Stomach smooth muscle (tissue), 2 donors: ENCODE measurements around the gene CEACAM3.
"Not testable (repeated sequence)": the region's sequence is repeated elsewhere in the genome, so short reads cannot be mapped to it uniquely, and the experiment has no call there.

Experiments
- H3K27ac ChIP-seq: one replicate; pipeline ENCODE4 v1.7.0; 2013; ENCODE audit warnings: mild to moderate bottlenecking, low read length, inconsistent platforms
- H3K27me3 ChIP-seq, 2 donors: one replicate each; pipeline ENCODE4 v1.7.0; 2013; ENCODE audit warnings: low read length in 2 of 2; ENCODE audit not compliant: insufficient read depth in 2 of 2, control insufficient read depth in 1 of 2
- H3K36me3 ChIP-seq, 2 donors: one replicate each; pipeline ENCODE4 v1.7.0; 2013; ENCODE audit warnings: low read length in 2 of 2; ENCODE audit not compliant: control insufficient read depth in 2 of 2, insufficient read depth in 2 of 2
- H3K4me1 ChIP-seq: one replicate; pipeline ENCODE4 v1.7.0; 2013; ENCODE audit warnings: low read length; ENCODE audit not compliant: control insufficient read depth, insufficient read depth
- H3K4me3 ChIP-seq, 2 donors: one replicate each; pipeline ENCODE4 v1.7.0; 2013; ENCODE audit warnings: low read length in 2 of 2
- H3K9ac ChIP-seq, 2 donors: one replicate each; pipeline ENCODE4 v1.7.0; 2013; ENCODE audit warnings: low read length in 2 of 2, mild to moderate bottlenecking in 1 of 2
- H3K9me3 ChIP-seq, 2 donors: one replicate each; pipeline ENCODE4 v1.7.0; 2013; ENCODE audit warnings: low read length in 2 of 2; ENCODE audit not compliant: control insufficient read depth in 2 of 2
- donor health status: healthy.
- donor health status: Pancreatic carcinoma.

The CEACAM3 gene

GRCh38 chr19:41769608-41770007 lies 26.8 kb upstream of the CEACAM3 start:
- Histone ChIP-seq H3K4me3 (no peak overlapping the region), H3K4me1 (no peaks in the 10 kb centered on the region), H3K27ac (no peak overlapping the region), H3K27me3 (peaks cover 0 to 5% of the 10 kb centered on the region in 2 donors), H3K9me3 (no peaks in the 10 kb centered on the region), H3K9ac (no peak overlapping the region), H3K36me3 (no peaks in the 10 kb centered on the region)

- Histone ChIP-seq H3K9ac (no peak overlapping the region), H3K9me3 (no peaks in the 10 kb centered on the region), H3K4me3 (no peak overlapping the region), H3K27ac (no peak overlapping the region), H3K36me3 (no peaks in the 10 kb centered on the region), H3K27me3 (peaks cover 0 to 5% of the 10 kb centered on the region in 2 donors), H3K4me1 (no peaks in the 10 kb centered on the region)
Observed at GRCh38 chr19:41771410-41771809, 25.0 kb upstream of the CEACAM3 start.

GRCh38 chr19:41774515-41774980 lies 21.8 kb upstream of the CEACAM3 start:
- Histone ChIP-seq H3K36me3 (no peaks in the 10 kb centered on the region), H3K27me3 (peaks cover 0 to 5% of the 10 kb centered on the region in 2 donors), H3K4me1 (no peaks in the 10 kb centered on the region), H3K9me3 (no peaks in the 10 kb centered on the region), H3K4me3 (no peak overlapping the region), H3K27ac (no peak overlapping the region), H3K9ac (no peak overlapping the region)

- no peaks in the 10 kb centered on the region for H3K9me3 ChIP-seq
- H3K4me3 ChIP-seq: no peak overlapping the region
- peaks cover 0 to 7% of the 10 kb centered on the region in 2 donors for H3K27me3 ChIP-seq
- no peak overlapping the region for H3K27ac ChIP-seq
- H3K4me1 ChIP-seq: no peaks in the 10 kb centered on the region
- H3K9ac ChIP-seq: no peak overlapping the region
- H3K36me3 ChIP-seq: no peaks in the 10 kb centered on the region
Observed at GRCh38 chr19:41776700-41777099, 19.7 kb upstream of the CEACAM3 start.

- H3K4me3 ChIP-seq: no peak overlapping the region
- H3K36me3 ChIP-seq: no peaks in the 10 kb centered on the region
- no peaks in the 10 kb centered on the region for H3K9me3 ChIP-seq
- H3K27ac ChIP-seq: no peak overlapping the region
- H3K27me3 ChIP-seq: peaks cover 24 to 34% of the 10 kb centered on the region in 2 donors
- no peak overlapping the region for H3K9ac ChIP-seq
- no peaks in the 10 kb centered on the region for H3K4me1 ChIP-seq
Observed at GRCh38 chr19:41783612-41784011, 12.8 kb upstream of the CEACAM3 start.

GRCh38 chr19:41784312-41784711 lies 12.1 kb upstream of the CEACAM3 start:
- H3K4me3 ChIP-seq: no peak overlapping the region
- H3K9me3 ChIP-seq: no peaks in the 10 kb centered on the region
- no peaks in the 10 kb centered on the region for H3K4me1 ChIP-seq
- H3K27ac ChIP-seq: no peak overlapping the region
- H3K9ac ChIP-seq: no peak overlapping the region
- H3K36me3 ChIP-seq: no peaks in the 10 kb centered on the region
- H3K27me3 ChIP-seq: peaks cover 24 to 36% of the 10 kb centered on the region in 2 donors

GRCh38 chr19:41784743-41785142 lies 11.6 kb upstream of the CEACAM3 start:
- Histone ChIP-seq H3K4me3 (no peak overlapping the region), H3K36me3 (no peaks in the 10 kb centered on the region), H3K9ac (no peak overlapping the region), H3K9me3 (no peaks in the 10 kb centered on the region), H3K27ac (no peak overlapping the region), H3K4me1 (no peaks in the 10 kb centered on the region), H3K27me3 (peaks cover 24 to 36% of the 10 kb centered on the region in 2 donors)

- H3K27me3 ChIP-seq: peaks cover 24 to 34% of the 10 kb centered on the region in 2 donors
- H3K4me1 ChIP-seq: no peaks in the 10 kb centered on the region
- no peaks in the 10 kb centered on the region for H3K9me3 ChIP-seq
- no peak overlapping the region for H3K27ac ChIP-seq
- H3K9ac ChIP-seq: no peak overlapping the region
- H3K4me3 ChIP-seq: no peak overlapping the region
- H3K36me3 ChIP-seq: no peaks in the 10 kb centered on the region
Observed at GRCh38 chr19:41785653-41786052, 10.7 kb upstream of the CEACAM3 start.

GRCh38 chr19:41787055-41787454 lies 9.3 kb upstream of the CEACAM3 start:
- H3K9me3 ChIP-seq: no peaks in the 10 kb centered on the region
- no peak overlapping the region for H3K4me3 ChIP-seq
- H3K27me3 ChIP-seq: peaks cover 24 to 34% of the 10 kb centered on the region in 2 donors
- H3K9ac ChIP-seq: no peak overlapping the region
- no peak overlapping the region for H3K27ac ChIP-seq
- no peaks in the 10 kb centered on the region for H3K4me1 ChIP-seq
- H3K36me3 ChIP-seq: no peaks in the 10 kb centered on the region

- not testable (repeated sequence) for H3K4me1 ChIP-seq
Observed at GRCh38 chr19:41788518-41788917, 7.9 kb upstream of the CEACAM3 start.

GRCh38 chr19:41789053-41789452 lies 7.3 kb upstream of the CEACAM3 start:
- H3K9me3 ChIP-seq, H3K36me3 ChIP-seq, H3K4me3 ChIP-seq, H3K9ac ChIP-seq, H3K4me1 ChIP-seq, H3K27ac ChIP-seq: not testable (repeated sequence)
- H3K27me3 ChIP-seq: peaks cover 28 to 36% of the 10 kb centered on the region in 2 donors

More at GRCh38 chr19:41788518-41788917, 7.9 kb upstream of the CEACAM3 start:
- H3K9ac ChIP-seq, H3K4me3 ChIP-seq, H3K9me3 ChIP-seq, H3K36me3 ChIP-seq, H3K27ac ChIP-seq: not testable (repeated sequence)
- peaks cover 28 to 39% of the 10 kb centered on the region in 2 donors for H3K27me3 ChIP-seq
